Measurements from ENCODE around the gene CLTC. TPM values are rescaled to one million over a fixed set of nuclear protein-coding genes. Genes with fewer than 3 reads are reported as not detected.
A peak's percentile ranks its signal among the peaks of the same experiment; 100 is the strongest.

Gene CLTC
- total and polyA plus RNA-seq, 10 of the 15 experiments (the other 5 are each of a cell fraction or from before 2014, with no cell fraction given) = 77.5 to 188 (median 129) TPM

GRCh38 chr17:59676716-59677115 lies 57.0 kb downstream of the CLTC start:
- in situ Hi-C loops (cut with MboI) = no loop called here
- H3K36me3 ChIP-seq (ENCODE audit: control insufficient read depth in 2 of 2, insufficient read depth in 2 of 2, low read length in 1 of 2) = peaks cover 5 to 53% of the 10 kb centered on the region in 2 experiments
- ChIA-PET RAD21 (ENCODE audit: unreplicated experiment) (no interaction called here), SMC1A (ENCODE audit: uncharacterized antibody, unreplicated experiment) (interaction anchor here (0.7 to 1.5 kb wide), 4 partner anchors 11 to 74 kb away, joined by 3 read pairs; no protein-coding TSS in a partner anchor), POLR2A (interaction anchor here (1.9 kb wide), 1 partner anchor 26 kb away, joined by 4 read pairs; no protein-coding TSS in a partner anchor), CTCF (no interaction called here)
- FAIRE-seq (peak; percentile 74), ATAC-seq (no peak), DNase-seq (ENCODE audit: low read depth, low spot score) (no peak)
- no peaks in the 10 kb centered on the region; the same call in 1 of the 2 replicates for H3K4me1 ChIP-seq (ENCODE audit: control insufficient read depth, insufficient read depth, low read length)
- no peak for TF ChIP-seq ASH2L (IDR thresholded peaks at IDR 0.05; ENCODE audit: borderline replicate concordance, low read depth)
- TF ChIP-seq GATAD2B (conservative IDR thresholded peaks at IDR 0.05; ENCODE audit: low read depth) = no peak
- TF ChIP-seq EED (IDR thresholded peaks at IDR 0.05; ENCODE audit: low read depth) = no peak
- no peaks in the 10 kb centered on the region for H4K20me1 ChIP-seq (ENCODE audit: control insufficient read depth, insufficient read depth)
- H3K79me2 ChIP-seq (ENCODE audit: control insufficient read depth, insufficient read depth, low read length) = peaks cover 3% of the 10 kb centered on the region
- no peaks in the 10 kb centered on the region for H3K27me3 ChIP-seq (replicated peaks in 1 of 2; ENCODE audit: control insufficient read depth in 2 of 2, insufficient read depth in 2 of 2, low read length in 1 of 2)
- H2AFZ ChIP-seq (ENCODE audit: control insufficient read depth, low read depth, low read length) = no peak overlapping the region
- WGBS (ENCODE audit: insufficient coverage, insufficient replicate concordance, low lambda C conversion rate, missing lambda C conversion rate) = 98% methylated on average over 7 of the region's 7 CpGs
- H3K9ac ChIP-seq (ENCODE audit: control insufficient read depth, insufficient read depth, low read length) = no peak overlapping the region
- intact Hi-C loops (cut with micrococcal nuclease; ENCODE audit: unreplicated experiment) = loop anchor here (10.0 kb wide), 1 partner anchor 152 kb away; no protein-coding TSS in a partner anchor
- H3K4me2 ChIP-seq (ENCODE audit: control insufficient read depth, insufficient read depth) = no peak overlapping the region
- no TSS peak for BruUV-seq (replicated peaks)
- no peak overlapping the region for H3K4me3 ChIP-seq
- H3K27ac ChIP-seq (ENCODE audit: control insufficient read depth, insufficient read depth) = no peak overlapping the region
- H3K9me3 ChIP-seq (replicated peaks; ENCODE audit: control insufficient read depth, insufficient read depth, low read length) = no peaks in the 10 kb centered on the region

GRCh38 chr17:59678918-59679317 lies 59.2 kb downstream of the CLTC start:
- H3K79me2 ChIP-seq (ENCODE audit: control insufficient read depth, insufficient read depth, low read length) = no peaks in the 10 kb centered on the region
- H3K4me1 ChIP-seq (ENCODE audit: control insufficient read depth, insufficient read depth, low read length) = no peaks in the 10 kb centered on the region; the same call in 1 of the 2 replicates
- H2AFZ ChIP-seq (ENCODE audit: control insufficient read depth, low read depth, low read length) = no peak overlapping the region
- DNase-seq (ENCODE audit: low read depth, low spot score) = no peak
- no peaks in the 10 kb centered on the region for H3K27me3 ChIP-seq (replicated peaks in 1 of 2; ENCODE audit: control insufficient read depth in 2 of 2, insufficient read depth in 2 of 2, low read length in 1 of 2)
- H3K9me3 ChIP-seq (replicated peaks; ENCODE audit: control insufficient read depth, insufficient read depth, low read length) = no peaks in the 10 kb centered on the region
- no TSS peak for BruUV-seq (replicated peaks)
- no peak overlapping the region for H3K4me2 ChIP-seq (ENCODE audit: control insufficient read depth, insufficient read depth)
- ChIA-PET CTCF (no interaction called here), RAD21 (ENCODE audit: unreplicated experiment) (no interaction called here), SMC1A (ENCODE audit: uncharacterized antibody, unreplicated experiment) (interaction anchor here (0.6 to 1.5 kb wide), 3 partner anchors 26 to 70 kb away, joined by 3 to 5 read pairs (median 3); no protein-coding TSS in a partner anchor), POLR2A (interaction anchor here (0.6 kb wide), 1 partner anchor 9 kb away, joined by 3 read pairs; no protein-coding TSS in a partner anchor)
- no peak for ATAC-seq
- intact Hi-C loops (cut with micrococcal nuclease; ENCODE audit: unreplicated experiment) (loop anchor here (10.0 kb wide), 1 partner anchor 154 kb away; no protein-coding TSS in a partner anchor), in situ Hi-C loops (cut with MboI) (no loop called here)
- no peak overlapping the region for H3K9ac ChIP-seq (ENCODE audit: control insufficient read depth, insufficient read depth, low read length)
- 100% methylated on average over 2 of the region's 2 CpGs for WGBS (ENCODE audit: insufficient coverage, insufficient replicate concordance, low lambda C conversion rate, missing lambda C conversion rate)
- no peak overlapping the region for H3K27ac ChIP-seq (ENCODE audit: control insufficient read depth, insufficient read depth)
- no peaks in the 10 kb centered on the region for H4K20me1 ChIP-seq (ENCODE audit: control insufficient read depth, insufficient read depth)
- H3K36me3 ChIP-seq (ENCODE audit: control insufficient read depth in 2 of 2, insufficient read depth in 2 of 2, low read length in 1 of 2) = peaks cover 11 to 64% of the 10 kb centered on the region in 2 experiments
- H3K4me3 ChIP-seq = no peak overlapping the region
- no peak for FAIRE-seq
- TF ChIP-seq TCF3 (IDR thresholded peaks at IDR 0.05; ENCODE audit: borderline replicate concordance, insufficient read depth, low read depth, low read length) = no peak
- no peak for TF ChIP-seq HDAC6 (IDR thresholded peaks at IDR 0.05; ENCODE audit: unreplicated experiment)
- no peak for TF ChIP-seq IRF5 (IDR thresholded peaks at IDR 0.05; ENCODE audit: borderline replicate concordance)
- no peak for TF ChIP-seq ZNF217 (IDR thresholded peaks at IDR 0.05)
- TF ChIP-seq POLR2A (IDR thresholded peaks at IDR 0.05; ENCODE audit: low read depth, low read length) = no peak
- no peak for TF ChIP-seq MYC (IDR thresholded peaks at IDR 0.05; ENCODE audit: insufficient read depth, insufficient read length, insufficient replicate concordance, low read length, severe bottlenecking)
- TF ChIP-seq ZBTB4 (CRISPR knock-in tag; IDR thresholded peaks at IDR 0.05) = no peak
